T-helper 2 cell (primary cell): ENCODE results near the gene CXCL10.
"Not testable (repeated sequence)": the region's sequence is repeated elsewhere in the genome, so short reads cannot be mapped to it uniquely, and the experiment has no call there.

Experiments
- DNase-seq, 5 experiments: peaks; one replicate each; pipeline versions ENCODE4 v3.0.0 to v3.0.0-alpha.2; 2012 to 2022

The CXCL10 gene

DNA sequence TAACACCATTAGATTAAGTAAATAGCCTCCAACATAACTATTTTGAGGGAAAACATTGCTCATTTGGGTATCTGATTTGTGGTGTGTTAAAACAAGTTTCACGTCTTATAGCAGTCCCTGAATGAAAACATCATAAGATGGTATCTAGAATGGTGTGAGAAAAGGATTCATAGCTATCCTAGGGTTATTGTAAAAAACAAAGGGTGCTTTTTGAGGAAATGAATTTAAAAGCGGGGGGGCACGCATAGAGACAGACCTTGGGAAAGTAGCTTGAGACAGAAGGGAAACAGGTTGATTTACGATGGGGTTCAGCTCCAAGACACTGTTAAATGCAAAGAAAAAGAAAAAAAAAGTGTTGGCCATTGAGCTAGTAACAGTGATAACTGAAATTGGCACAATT lies 768 bp upstream of the CXCL10 start:
- DNase-seq: peak in 1 of 5 experiments; percentile 84

DNA sequence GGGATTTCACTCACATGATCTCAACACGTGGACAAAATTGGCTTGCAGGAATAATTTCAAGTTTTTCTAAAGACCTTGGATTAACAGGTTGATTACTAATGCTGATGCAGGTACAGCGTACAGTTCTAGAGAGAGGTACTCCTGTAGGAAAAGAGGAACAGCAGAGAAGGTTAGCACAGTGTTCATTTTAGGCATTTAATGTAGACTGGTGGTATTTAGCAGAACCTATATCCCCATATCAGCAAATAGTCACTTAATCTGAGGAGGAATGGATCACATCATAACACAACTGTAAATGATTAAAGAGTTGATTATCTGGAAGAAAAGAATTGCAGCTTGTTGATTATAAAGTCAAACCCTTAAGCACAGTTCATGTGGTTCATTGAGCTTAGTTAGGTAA lies 620 bp downstream of the CXCL10 start:
- DNase-seq: no peak

DNA sequence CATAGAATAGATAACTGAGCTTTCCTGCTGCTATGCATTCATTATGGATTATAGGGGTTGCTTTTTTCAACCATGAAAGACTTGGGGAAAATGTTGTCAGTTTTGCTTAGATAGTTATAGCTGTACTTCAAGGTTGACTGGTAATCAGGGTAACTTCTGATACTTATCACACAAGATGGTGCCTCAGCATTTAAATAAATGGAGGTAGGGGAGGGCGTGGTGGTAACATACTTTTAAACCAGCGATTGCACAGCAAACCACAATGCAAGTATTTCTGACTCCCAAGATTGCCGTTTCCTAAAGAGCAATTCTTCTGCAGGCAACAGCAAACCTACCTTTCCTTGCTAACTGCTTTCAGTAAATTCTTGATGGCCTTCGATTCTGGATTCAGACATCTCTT lies 1.3 kb downstream of the CXCL10 start:
- DNase-seq: peak in 1 of 5 experiments; percentile 66

DNA sequence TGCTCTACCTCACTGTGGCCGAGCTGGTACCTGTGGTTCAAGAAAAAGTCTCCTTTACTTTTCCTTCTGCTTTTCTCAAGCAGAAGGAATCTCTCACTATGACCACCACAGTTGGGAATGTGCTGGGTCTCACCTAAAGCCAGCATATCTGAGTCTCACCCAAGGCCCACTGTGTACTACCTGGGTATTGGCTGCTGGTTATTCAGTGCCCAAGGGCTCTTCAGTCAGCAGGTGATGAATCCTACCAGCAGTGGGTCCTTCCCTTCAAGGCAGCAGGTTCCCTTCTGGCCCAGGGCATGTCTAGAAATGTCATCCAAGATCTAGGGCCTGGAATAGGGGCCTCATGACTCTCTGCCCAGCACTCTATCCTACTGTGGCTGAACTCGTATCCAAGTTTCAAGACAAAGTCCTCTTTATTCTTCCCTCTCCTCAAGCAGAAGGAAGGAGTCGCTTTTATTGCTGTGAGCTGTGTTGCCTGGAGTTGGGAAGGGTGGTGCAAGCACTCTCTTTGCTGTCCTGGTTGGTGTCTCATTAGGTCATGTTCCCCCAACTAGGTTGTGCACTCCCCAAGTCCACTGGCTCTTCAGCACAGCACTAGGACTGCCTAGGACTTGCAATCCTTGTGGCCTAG lies 6.1 kb downstream of the CXCL10 start:
- no peak for DNase-seq

DNA sequence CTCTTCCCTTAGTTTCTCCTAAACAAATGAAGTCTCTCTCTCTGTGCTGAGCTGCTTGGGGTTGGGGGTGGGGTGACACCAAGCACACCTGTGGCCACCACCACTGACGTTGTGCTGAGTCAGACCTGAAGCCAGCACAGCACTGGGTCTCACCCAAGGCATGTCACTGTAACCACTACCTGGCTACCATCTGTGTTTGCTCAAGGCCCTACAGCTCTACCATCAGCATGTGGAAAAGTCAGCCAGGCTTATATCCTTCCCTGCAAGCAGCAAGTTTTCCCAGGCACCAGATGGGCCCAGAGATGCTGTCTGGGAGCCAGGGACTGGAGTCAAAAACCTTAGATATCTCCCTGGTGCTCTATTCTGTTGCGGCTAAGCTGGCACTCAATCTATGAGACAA lies 6.9 kb downstream of the CXCL10 start:
- DNase-seq: peak in 1 of 5 experiments; percentile 94

DNA sequence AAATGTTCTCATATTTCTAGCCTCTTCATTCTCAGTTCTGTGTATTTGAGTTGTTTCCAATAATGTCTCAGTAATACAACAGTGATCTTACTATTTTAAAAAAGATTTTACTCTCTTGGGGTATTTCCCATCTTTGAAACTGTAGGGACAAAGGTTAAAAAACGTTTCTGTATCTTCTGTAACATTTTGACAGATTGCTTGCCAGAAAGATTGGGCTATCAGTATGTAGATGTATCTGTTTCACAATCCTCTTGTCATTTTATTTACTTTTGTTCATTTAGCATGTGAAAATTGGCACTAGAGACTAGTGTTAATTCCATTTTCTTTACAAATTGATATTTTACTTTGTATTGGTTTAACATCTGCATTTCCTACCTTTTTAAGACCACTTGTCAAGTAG lies 9.8 kb downstream of the CXCL10 start:
- DNase-seq: no peak

DNA sequence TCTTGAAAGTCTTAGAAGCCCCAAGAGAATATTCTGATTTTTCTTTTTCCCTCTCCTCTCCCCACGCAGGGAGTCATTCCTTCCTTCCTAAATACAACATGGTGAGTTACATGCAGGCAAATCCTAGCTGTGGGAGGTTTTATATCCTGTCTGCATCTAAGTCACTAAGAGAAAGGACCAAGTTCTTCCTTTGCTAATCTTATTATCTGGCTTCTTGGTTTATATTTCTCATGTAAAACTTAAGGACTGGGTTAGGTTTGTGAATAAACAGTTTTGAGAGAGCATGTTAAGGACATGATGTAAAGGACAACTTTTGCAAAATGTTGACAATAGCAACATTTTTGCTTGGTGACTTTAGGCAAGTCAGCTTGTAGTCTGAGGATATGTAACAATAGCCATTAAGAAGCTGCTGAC lies 10.9 kb downstream of the CXCL10 start:
- DNase-seq: peak in 1 of 5 experiments; percentile 22

DNA sequence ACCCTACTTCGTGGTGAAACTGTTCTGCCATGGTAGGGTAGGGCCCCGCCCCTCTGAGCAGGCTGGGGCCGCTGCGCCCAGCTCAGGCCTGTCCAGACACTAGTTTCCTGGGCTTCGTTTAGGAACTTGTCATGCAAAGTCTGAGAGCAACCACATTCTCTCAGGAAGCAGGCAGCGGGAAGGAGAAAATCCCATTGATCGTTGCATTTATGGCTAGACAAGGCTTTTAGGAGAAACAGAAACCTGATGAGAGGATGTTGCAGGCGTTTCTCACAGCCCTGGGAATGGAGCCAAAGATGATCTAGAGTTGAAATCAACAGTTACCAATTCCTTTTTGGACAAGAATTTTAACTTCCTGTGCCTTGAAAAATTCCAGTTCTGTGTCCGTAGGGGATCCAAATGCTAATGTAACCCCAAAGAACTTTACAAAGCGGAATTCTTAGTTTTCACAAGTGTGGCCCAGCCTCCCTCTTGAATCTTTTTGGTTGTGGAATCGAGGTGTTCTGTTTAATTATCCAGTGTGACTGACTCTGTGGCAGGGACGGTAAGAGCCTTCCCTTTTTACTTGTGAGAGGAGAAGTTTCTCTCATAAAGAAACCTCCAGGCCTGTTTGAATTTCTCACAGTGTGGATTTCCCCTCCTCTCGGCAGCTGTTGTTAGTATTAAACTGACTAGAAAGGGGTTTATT lies 11.5 kb downstream of the CXCL10 start:
- DNase-seq: peak in 1 of 5 experiments; percentile 46

DNA sequence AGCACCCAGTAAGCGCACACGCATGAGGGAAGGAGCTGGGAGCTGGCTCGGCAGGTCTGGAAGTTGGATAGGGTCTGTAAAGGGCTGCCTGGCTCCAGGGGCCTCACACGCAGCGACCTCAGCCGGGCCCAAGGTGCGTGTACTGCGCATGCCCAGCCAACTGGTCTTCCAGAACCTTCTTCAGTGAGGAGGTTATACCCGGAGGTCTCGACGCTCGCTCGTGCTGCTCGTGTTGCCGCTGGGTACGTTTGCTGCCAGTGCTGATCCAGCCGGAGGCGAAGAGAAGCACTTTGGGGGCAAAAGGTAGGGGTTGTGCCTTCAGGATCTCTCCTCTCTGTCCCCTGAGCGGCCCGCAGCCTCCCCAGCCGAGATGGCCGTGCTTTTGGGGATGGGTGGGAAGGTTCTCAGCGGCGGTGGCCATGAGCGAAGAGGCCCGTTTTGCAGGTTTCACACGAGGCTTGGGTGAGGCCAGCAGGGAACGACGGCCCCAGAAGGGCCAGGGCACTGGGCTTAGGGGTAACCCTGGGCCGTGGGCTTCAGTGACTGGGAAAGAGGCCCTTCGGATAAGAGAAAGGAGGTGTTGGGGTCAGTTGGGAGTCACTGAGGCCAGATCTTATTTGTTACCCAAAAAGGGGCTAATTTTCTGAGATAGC lies 12.2 kb downstream of the CXCL10 start:
- DNase-seq: no peak

DNA sequence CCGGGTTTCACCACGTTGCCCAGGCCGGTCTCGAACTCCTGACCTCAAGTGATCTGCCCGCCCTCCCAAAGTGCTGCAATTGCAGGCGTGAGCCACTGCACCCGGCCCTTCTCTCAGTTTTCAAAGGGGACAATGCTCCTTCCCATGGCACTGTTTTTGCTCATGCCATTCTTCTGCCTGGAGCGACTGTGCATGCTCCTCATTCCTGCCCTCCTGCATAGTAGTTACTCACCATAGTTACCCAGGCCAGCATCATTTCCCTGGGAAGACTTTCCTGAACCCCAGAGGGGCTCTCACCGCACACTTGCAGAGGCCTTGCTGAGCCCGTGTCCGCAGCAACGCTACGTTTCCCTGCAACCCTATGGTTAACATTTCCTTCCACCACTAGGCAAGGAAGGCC lies 12.7 kb downstream of the CXCL10 start:
- DNase-seq: no peak

DNA sequence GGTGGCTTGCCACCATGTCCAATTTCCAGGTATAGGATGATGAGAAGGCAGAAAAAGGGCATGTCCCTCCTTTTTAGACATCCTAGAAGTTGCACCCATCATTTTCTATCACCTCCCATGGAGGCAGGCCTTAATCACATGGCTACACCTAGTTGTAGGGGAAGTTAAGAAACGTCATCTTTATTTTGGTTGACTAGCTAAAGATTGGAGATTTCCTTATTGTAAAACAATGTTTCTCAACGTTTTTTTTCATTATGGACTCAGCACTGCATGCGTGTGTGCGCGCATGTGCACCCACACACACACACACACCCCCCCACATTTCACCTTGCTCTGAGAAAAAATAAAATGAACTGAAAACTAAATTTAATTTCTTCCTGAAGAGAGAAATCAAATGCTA lies 14.0 kb downstream of the CXCL10 start:
- DNase-seq: no peak

DNA sequence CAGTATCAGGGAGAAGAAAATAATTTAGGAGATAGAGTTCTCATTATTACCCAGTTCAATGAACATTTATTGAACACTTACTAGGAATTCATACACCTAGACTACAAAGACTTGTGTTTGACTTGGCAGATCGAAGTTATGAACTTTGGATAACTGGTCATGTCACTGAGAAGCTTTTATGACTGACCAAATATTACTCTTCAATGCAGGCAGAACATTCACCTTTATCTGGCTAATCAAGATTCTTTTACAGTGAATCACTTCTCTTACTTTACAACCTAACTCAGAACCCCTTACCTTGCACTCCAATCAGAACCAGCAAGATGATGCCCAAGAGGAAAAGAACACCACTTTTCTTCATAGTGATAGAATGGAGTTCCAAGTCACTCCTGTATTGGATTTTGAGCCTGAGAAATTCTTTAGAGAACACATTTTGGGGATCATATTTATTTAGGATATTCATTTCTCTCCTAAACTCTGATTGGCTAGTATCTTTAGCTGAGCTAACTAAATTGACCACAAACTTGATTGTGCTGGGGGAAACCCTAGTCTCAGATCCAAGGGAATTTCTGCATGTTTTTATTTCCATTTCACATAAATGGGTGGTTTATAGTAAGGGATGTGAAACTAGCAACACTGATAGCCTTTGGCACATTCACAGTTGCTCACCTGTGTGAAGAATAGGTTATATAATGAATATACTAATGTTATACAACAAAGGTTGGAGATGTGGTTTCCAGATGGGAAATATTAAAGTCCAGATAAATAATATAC lies 16.0 kb downstream of the CXCL10 start, which contains the start of gene CXCL9:
CXCL9 (minus strand) TSS at position 421 of the 774 bp plus-strand sequence; CDS start at position 361, 60 bp downstream.
- no peak for DNase-seq

DNA sequence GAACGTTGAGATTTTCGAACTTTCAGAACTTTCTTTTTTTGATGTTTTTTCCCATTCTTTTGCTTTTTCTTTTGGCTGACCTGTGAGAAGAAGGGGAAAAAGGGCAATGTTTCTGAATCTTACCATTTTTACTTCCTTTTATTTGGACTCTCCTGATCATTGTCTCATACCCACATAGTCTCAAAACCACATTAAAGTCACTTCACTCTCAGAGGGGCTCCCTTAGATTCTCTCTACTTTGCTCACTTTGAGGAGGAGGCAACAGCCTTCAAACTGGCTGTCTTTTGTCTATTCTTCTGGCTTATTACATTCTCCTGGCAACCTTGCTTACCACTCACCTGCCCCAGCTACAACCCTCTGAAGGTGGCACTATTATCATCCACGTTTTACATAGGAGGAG lies 19.7 kb downstream of the CXCL10 start:
- no peak for DNase-seq

DNA sequence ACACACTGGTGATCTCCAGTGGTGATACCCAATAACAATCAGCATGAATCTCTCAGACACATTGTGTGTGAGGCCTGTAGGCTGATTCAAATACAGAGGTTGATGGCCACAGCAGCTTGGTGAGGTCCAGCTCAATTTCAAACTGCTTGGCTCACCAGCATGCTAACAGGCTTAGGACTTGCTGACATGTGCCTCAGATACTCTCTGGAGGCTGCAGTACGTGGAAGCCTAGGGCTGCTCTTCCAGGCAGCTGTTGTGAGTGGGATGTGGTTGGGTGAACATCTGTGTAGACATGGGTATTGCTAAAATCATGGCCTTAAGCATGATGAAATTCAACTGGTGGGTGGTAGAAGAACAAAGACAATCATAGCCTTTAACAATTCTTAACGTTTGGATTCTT lies 20.3 kb downstream of the CXCL10 start:
- peak in 1 of 5 experiments; percentile 21 for DNase-seq

DNA sequence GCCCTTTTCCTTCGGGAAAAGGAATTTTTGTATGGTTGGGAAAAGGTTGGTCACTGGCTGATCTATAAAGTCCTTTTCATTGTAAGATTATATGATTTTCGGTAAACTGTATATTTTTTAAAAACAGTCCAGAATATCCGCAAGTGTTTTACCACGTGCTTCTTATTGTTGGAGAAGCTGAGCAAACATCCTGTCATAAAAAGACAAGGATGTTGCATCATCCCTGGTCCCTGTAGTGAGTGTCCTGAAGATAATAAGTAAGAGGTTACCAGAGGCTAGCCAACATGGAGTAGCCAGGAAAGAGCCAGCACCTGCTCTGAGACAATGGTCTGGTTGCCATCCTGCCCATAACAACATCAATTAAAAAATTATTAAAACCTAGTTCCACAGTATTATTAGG lies 21.1 kb downstream of the CXCL10 start:
- DNase-seq: no peak

DNA sequence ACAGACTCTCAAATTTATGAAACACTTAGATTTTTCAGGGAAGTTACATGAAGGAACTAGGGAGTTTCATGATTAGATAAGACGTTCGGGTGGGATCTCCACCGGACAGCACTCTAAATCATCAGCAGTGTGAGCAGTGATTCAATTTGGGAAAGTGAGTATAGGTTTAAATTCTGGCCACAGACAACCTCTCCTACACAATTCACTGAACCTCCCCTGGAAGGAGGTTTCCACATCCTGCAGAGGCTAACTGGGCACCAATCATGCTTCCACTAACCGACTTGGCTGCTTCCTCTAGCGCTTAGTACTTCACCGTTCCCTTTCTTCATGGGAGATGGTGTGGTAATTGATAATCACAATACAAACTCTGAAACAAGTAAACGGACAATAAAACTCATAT lies 21.6 kb downstream of the CXCL10 start:
- DNase-seq: no peak

DNA sequence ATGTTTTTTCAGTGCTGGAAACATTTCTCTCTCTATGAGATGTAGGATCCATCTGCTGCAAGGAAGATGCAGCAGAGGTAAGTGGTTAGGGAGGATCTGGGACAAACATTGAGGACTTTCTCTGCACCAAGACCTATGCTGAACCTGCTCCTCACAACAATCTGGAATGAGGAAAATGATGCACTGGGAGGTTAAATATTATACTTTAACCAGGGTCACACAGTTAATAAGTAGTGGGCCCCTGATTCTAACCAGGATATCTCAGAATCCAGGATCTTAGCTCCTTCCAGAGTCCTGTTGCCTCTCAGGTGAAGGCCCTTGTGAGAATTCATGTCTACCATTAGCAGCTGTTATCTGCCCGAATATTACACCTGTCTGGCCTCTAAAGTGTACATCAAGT lies 23.0 kb downstream of the CXCL10 start:
- no peak for DNase-seq

DNA sequence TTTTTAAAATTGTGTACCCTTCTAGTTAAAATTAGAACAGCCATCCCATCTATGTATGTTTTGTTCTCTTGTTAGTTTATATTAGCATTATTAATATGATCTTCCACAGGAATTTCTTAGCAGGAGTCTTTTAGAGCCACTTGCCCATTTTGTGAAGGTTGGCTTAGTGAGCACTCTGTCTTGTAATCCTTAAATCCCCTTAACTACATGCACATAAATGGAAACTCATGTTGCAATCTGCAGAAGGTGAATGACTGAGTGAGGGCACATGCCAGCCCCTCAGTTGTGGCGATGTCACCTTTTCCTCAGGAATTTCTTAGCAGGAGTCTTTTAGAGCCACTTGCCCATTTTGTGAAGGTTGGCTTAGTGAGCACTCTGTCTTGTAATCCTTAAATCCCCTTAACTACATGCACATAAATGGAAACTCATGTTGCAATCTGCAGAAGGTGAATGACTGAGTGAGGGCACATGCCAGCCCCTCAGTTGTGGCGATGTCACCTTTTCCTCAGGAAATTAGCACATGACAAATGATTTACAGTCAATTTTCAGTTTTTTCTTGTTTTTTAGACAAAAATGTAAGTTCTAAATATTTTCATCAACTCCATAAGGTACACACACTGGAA lies 24.7 kb downstream of the CXCL10 start:
- not testable (repeated sequence) for DNase-seq

DNA sequence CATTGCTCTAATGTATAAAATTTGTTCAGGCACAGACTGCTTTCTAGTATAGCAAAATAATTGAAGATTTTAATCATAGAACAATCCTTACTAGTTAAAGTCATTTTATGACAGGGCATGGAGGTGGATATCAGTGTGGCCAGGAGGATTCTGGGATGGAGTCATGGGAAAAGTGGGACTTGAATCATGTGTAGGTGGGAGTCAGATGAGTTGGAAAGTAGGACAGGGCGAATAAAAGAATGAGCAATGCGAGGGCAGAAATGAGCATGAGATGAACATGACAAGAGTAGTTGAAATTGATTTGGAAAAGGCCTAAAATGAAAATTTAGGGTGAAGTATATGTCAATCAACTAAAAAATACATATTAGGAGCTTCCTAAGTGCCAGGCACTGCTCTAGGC lies 25.4 kb downstream of the CXCL10 start:
- DNase-seq: no peak

DNA sequence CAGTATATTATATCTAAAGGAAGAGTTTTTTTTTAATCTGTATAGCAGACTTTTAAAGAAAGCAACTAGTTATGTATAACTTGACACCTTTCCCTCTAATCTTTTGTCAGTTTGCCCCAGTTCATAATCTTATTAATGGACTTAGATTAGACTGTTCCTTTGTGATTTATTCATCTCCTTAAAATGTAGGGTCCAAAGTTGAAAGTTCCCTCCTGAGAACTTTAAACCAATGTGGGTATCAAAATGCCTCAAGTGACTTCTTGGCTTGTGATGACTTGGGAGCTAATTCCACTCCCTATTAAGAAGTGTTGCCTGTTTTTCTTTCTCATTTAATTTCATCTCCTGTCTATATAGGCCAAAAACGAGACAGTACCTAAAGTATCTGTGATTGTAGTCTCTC lies 26.2 kb downstream of the CXCL10 start:
- DNase-seq: no peak

DNA sequence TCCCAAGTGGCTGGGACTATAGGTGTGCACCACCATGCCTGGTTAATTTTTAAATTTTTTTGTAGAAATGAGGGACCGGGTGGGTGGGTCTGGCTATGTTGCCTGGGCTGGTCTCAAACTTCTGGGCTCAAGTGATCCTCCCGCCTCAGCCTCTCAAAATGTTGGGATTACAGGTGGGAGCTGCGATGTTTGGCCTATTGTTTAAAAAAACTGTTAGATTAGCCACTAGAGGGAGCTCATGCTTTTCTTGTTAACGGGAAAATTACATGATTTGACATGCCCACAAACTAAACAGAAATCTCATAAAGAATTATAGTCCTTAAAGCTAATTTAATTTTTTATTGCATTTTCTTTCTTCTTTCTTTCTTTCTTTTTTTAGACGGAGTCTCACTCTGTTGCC lies 27.6 kb downstream of the CXCL10 start:
- DNase-seq: peak in 2 of 5 experiments; percentile 12 to 64

DNA sequence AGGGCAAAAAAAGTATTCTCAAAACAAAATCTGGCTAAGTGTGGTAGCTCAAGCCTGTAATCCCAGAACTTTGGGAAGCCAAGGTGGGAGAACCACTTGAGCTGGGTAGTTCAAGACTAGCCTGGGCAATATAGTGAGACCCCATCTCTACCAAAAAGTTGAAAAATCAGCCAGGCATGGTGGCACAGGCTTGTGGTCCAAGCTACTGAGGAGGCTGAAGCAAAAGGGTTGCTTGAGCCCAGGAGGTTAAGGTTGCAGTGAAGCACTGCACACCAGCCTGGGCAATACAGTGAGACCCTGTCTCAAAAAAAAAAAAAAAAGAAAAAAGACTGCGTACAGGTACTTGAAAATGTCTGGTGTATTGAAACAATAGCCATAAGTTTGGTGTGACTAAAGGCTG lies 30.8 kb downstream of the CXCL10 start:
- DNase-seq: no peak
